GM19468 (cell line): ENCODE measurements around the gene PLCL2.

ENCODE experiments used
- ATAC-seq: cut with Tn5 transposase; IDR thresholded peaks from one replicate; pipeline ENCODE4 v1.9.1; 2021; ENCODE audit warnings: mild to moderate bottlenecking, moderate library complexity, moderate number of reproducible peaks; ENCODE audit not compliant: unreplicated experiment; ENCODE audit errors: extremely low read depth

Gene PLCL2

DNA sequence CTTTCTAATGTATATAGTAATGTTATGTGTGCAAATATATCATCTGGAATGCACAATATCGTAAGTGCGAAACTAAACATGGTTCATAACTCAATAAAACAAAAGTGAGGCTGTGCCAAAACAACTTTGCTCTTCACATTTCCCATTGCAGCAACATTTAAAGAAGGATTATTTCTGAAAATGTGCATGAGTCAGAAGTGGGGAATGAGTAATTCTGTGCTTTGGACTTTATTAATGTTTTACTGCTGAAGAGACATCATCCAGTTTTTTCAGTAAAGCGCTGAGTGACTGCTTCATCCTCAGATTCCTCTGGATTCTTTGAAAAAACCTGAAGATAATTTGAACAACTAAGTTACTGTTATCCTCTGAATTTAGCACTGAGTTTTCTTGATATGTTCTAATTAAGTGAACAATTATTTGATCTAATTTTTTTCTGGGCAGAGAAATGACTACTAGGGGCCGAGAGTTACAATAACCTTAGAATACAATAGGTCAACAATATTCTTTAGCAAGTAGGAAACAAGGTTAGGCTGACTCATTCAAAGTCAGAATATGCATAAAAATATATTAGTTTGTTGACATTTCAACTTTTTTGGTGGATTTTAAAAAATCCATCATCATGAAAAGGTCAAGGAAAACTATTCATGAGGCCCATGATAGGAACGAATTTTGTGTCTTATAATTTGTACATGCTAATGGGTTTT lies 20.0 kb upstream of the PLCL2 start:
- ATAC-seq = no peak

DNA sequence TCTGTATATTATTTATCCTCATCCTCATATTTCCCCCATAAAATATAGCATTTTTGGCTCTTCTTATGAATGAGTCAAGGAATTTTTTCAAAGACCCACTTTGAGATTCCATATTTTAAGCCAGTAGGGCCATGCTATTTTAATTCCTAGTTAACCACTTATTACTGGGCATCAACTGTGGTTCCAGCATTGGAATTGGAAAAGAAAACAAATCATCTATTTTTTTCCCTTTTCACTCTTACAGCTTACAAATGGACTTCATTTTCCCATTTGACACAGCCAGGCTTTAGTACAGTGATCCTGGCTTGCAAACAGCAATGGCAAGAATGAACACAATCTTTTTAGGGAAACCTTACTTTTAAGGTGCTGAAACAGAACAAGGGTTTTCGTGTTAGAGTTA lies 19.4 kb upstream of the PLCL2 start:
- no peak for ATAC-seq

DNA sequence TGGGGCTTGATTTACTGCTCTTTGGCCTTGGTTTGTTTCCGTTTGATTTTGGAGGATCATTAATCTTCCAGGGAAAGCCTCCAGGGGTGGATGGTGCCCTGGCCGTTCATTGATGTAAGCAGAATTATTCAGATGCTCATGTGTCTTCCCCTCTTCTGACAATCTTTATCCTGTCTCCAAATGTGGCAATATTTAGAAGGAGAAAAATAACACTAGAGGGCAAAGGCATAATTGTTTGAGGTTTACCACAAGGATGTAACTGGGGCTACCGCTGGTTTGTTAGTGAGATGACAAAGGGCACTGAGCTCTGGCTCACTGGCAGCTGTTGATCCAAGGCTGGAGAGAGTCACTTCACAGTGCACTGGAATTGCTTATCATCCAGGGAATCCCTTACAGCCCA lies 18.2 kb upstream of the PLCL2 start:
- no peak for ATAC-seq

DNA sequence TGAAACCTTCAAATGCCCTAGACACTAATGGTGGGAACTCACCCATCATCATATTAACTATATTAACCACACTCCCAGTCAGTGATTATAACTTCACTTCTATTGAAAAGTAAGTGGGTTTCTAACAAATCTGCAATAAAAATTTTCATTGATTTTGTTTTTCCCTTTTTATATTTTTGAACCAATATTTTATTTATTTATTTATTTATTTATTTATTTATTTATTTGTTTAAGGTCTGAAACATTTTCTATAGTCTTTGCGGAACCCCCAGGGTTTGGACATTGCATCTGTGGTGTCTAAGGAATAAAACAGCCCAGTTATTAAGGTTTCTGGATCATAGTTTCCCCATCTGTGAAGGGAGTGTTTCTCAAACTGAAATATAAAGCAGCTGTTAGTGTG lies 16.2 kb upstream of the PLCL2 start:
- no peak for ATAC-seq

DNA sequence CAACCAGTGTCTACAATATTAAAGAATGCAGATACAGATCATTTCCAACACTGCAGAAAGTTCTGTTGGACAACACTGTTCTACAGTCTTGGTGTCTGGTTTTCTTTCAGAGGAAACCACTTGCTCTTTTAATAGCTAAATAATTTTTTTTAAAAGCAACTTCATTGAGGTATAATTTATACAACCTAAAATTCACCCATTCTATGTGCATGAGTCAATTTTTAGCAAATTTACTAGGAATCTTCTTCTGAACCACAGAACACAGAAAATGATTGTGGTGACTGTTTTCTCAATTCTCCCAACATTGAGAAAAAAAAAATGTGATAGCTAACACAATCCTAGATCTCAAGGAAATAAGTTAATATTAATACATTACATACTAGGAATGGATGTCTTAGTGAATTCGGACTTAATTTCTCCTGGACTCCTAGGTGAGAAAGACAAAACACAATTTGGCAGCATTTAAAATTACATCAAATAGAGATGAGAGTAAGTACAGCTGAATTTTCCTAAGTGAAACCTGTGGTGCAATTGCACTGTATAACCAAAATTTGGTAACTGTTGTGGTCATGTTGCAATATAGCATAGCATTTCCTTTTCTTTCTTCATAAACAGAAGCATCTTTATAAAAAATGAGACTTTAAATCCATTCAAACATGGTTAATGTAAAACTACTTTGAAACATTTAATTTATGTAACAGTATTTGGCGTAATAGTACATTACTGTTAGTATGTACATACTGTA lies 15.3 kb upstream of the PLCL2 start:
- ATAC-seq = no peak

DNA sequence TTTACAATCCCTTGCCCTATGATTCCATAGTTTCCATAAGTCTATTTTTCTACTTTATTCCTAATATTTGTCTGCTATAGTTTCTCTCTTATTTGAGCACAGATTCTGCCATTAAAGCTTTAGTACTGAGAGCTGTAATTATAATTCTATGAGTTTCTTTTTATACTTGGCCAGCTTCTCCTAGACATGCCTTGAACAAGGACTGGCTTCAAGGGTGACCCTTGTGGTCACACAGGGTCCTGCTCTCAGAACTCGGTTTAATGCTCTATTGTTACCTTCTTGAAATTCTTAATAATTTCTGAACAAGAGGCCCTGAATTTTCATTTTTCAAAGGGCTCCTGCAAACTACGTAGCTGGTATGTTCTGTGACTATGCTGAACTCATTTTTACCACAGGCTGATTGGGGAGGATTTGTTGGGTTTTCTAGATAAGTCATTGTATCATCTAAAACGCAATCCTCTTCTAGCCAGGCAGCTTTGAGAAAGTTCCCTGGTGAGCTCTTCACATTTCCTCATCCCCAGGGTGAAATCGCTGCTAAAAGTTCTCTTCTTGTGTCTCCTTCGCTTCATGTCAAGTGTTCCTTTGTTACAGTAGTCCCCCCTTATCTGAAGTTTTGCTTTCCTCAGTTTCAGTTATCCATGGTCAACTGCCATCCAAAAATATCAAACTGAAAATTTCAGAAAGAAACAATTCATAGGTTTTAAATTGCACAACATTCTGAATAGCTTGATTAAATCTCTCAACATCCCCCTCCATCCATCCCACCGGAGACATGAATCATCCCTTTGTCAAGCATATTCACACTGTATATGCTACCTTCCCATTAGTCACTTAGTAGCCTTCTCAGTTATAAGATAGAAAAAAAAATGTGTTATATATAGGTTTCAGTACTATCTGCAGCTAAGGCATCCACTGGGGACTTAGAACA lies 12.6 kb upstream of the PLCL2 start:
- ATAC-seq = no peak

DNA sequence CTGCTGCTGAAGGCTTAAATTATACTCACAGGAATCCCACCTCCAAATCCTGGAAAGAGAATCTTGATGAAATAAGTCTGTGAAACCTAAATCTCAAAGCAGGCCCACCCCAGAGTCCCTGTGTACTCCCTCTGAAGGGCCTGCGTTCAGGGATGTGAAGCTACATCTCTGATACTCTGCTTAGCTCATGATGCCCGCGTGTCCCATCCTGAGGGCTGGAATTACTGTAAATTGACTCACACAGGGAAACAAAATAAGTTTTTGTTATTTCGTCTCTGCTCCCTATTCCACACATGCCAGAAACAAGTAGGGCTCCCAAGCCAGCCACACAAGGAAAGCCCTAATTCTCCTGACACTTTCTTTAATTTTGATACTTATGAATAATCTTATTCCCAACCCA lies 10.9 kb upstream of the PLCL2 start:
- ATAC-seq = no peak

DNA sequence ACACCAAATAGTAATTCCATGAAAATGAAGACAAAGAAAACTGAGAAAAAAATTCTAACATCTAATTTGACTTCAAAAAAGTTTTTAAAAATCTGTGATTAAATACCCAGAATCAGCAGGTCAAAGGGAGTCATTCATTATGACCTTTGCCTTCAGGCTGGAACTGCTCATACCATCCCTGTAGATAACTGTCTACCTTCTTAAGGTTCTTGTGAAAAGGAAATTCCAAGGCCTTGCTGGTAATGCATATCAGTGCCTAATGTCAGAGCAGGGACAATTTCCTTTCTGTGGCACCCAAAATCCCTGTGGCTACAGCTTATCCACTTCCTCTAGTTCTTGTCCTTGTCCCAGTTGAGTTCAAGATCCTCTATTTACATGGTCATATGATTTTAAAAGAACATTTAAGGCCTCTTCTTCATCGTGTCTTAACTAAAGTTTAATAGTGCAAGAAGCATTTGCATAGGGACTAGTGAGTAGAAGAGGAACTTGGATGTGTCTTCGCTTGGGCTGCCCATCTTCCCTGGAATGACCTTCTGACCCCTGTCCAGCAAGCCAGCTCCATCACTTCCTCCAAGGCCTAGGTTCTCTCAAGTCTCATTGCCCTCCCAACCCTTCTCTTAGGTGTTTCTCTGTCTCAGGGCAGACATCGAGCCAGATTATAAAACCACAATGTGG lies 8.7 kb upstream of the PLCL2 start:
- no peak for ATAC-seq

DNA sequence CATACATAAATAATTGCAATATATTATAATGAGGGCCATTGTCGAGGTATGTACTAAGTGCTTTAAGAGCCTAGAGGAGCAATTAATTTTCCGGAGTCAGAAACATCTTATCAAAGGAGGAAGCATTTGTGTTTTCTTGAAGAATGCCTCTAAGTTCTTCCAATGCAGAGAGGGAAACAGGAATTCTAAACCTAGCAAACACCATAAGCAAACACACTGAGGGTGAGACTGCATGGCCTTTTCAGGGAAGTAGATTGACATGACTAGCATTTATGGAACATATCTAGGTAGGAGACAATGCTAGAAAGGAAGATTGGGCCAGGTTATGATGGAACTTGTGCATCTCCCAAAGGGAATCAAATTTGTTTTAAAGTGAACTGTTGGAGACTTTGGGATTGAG lies 7.2 kb upstream of the PLCL2 start:
- ATAC-seq = no peak

DNA sequence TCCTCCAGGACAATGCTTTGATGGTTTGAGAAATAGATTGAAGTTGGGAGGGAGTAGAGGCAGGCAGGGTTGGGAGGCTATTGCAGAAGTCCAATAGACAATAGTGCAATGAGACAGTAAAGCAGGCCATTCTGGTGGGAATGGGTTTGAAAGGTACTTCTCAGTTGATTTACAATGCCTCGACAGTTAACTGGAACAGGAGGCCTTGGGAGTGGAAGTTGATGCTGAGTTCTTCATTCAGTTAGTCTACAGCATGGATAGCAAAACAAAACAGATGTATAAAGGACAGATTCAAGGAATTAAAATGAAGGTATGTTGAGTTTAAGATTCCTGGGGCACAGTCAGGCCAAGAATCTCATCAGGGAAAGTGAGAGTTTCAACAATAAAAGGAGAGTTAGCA lies 6.8 kb upstream of the PLCL2 start:
- no peak for ATAC-seq

DNA sequence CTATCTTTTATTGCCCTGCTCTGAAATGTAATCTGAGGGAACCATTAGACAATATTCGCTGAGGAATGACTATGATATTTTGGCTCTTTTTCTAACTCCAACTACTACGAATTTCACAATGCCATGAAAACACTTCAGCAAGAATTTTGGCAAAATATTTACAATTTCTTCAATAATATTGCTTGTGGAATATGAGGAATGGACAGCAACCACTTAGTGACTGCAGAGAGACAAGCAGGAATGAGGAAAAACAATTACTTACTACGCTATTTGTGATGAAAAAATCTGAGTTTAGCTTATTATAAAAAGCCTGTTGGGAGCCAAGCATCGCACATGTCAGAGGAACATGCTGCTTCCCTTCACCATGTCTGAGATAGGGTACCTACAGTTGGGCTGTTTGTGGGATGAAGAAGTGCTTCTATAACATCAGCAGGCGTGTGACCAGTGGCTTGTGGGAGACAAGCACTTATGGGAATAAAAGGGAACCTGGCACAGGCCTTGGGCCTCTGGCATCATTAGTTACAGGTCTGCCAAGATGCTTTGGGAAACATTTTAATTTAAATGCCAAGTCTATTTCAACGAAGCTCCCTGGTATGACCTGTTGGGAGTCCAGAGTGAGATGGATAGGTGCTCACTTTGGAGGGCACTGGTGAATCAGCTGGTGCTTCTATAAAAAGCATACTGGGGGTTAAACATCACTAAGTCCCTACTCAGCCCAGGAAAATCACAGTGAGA lies 2.7 kb upstream of the PLCL2 start:
- no peak for ATAC-seq

DNA sequence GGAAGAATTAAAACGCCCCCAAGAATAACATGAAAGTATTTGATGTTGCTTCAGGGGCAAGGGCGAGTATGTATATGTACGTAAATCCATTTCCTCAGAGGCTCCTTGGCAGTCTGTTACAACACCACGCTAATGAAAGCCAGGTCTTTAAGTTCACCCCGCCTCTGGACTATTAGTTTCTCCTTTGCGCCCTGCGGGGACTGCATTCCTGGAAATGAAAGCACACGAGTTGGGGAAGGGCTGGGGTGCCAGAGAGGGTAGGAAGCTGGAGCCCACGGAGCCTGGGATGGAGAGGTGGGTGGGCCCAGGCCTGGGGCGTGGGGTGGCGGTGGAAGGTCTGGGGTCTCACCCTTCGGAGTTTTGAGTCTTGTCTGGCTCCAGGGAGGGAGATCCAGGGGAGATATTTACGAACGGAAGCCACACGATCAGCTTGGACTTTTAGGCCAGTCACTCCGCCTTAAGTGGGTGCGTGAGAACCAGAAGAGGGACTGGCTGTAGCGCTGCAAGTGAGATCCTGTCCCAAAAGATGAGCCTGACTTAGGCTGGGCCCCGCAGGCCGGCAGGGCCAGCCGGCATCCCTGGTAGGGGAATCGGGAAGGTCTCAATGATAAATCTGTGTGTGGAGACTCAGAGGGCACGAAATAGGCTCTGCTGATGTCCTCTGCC lies 1.6 kb upstream of the PLCL2 start:
- no peak for ATAC-seq

DNA sequence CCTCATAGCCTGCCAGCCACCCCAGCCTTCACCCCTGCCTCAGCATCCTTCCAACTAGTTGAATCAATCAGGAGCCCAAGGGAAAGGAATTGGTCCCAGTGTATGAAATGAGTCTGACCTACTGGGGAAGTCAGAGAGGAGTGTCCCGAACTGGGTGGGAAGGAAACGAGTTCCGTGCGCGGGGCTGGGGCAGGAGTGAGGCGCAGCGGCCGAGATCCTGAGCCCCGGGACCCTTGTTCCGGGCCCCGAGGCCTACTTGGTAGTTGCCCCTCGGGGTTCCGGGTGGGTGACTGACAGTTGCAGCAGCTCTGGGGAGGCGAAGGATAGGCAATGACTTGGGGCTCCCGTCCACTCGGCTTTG lies 1.1 kb upstream of the PLCL2 start:
- no peak for ATAC-seq

DNA sequence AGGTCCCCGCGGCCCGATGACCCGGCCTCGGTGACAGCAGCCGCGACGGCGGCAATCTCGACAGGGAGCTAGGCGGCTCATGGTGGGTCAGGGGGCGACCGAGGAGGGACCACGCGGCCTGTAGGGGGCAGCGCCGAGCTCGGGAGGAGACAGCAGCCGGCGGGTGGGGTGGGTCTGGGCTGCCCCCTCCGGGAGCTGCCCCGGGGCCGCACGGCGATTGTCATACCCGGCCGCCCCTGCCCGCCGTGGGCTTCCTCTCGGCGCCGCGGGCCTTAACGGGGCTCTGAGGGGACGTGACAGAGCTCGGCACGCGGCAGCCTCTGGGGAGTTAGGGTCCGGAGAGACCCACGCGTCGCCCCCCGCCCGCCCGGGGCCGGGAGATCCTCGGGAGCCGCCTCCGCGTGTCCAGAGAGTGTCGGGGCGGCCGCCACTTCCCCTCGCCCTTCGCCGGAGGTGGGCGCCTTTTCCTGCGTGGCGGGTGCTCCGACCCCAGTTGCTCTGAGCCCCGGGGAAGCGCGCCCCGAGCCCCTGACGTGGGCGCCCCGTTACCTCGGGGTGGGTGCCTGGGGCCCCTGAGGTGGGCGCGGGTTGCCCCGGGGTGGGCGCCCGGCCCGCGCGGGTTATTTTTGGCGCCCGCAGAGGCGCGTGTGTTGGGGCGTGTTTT lies 539 bp upstream of the PLCL2 start:
- ATAC-seq = no peak

DNA sequence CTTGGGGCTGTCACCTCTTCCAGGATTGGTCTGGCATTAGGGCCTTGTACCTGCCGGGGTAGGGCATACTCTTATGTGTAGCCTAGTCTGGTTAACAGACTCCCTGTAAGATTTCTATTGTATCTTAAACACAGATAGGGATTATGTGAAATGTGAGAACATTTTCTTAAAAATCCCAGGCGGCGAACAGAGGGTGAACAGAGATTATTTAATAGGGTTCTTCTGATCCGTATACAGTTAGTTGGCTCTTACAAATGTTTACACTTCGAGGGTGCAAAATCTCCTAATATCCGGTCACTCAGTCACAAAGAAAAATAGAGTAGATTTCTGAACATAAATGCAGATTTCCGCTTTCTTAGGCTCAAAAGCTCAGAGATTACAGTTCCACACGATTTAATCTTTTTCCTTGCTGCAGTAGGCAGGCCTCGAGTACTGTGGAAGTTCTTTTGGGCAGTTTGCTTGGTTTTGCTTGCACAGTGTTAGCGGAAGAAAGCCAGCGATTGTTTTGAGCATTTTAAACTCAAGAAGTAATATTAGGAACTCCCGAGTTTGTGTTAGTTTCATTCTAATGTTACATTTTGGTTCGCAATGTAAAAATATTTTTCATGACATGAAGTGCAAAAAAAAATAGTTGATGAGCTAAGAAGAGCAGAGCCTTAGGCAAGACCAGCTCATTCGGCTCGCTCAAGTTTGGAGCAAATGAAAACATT lies 993 bp downstream of the PLCL2 start:
- ATAC-seq = no peak

DNA sequence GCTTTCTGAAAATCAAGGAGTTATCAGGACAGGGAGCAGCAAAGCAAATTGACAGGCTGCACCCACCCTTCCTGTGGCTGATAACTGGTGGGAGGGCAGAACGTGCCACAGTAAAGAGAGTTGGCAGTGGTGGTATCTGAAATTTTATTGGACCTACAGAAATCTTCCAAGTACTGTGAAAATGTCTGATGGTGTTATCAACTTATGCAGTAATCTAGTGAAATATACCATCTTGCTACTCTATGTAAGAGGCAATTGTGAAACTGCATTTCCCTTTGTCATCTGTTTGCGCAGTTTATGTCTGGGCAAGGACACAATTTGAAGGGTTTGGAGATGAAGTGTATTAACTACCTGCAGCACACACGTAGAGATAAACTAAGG lies 1.5 kb downstream of the PLCL2 start:
- no peak for ATAC-seq

DNA sequence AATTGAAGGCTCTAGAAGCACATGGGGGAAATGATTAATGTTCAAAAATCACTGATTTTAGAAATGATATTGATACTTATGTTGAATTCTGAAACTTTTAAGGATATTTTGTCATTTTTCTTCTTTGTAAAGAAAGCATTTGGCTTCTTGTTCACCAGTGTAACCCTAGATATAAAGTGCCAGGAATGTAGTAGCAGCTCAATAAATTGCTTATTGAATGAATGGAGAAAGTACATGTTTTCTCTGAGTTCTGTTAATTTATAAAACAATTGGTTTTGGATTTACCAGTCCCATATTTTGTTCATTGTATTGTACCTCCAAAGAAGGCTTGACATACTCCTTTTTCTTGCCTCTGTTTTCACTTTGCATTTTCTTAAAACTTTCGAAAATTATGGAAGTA lies 2.4 kb downstream of the PLCL2 start:
- ATAC-seq = no peak

DNA sequence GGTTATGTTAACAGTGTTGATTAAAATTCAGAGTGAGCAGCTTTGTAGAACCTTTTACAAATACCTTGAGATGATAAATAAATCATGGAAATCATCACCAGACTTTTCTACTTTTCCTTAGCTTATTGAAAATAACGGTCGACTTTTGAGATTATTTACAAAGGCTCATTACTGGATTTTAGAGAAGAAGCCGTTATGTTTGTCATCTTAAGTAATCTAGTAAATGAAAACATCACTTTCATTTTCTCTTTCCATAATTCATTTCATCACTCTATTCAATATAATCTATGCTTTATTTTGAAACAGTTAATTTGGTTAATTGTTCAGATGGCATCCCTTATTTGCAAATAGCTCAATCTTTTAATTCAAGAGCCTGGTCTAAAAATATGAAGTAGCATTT lies 3.6 kb downstream of the PLCL2 start:
- no peak for ATAC-seq
